Trophoblast cell (in vitro differentiated cells and primary cell): ENCODE data around the gene MAGI1.

Experiments
- DNase-seq, 2 donors: peaks; one replicate each; pipeline ENCODE4 v3.0.0-alpha.2; 2016
- H2AFZ ChIP-seq: 2 replicates; pipeline ENCODE4 v1.6.1; 2013; ENCODE audit warnings: low read length, moderate library complexity, mild to moderate bottlenecking; ENCODE audit not compliant: insufficient read depth, poor library complexity
- H2AK5ac ChIP-seq: 2 replicates; pipeline ENCODE4 v1.6.1; 2013; ENCODE audit warnings: mild to moderate bottlenecking, low read length
- H2BK120ac ChIP-seq: 2 replicates; pipeline ENCODE4 v1.6.1; 2013; ENCODE audit warnings: low read length, mild to moderate bottlenecking, moderate library complexity; ENCODE audit not compliant: insufficient read depth, poor library complexity
- H2BK12ac ChIP-seq: 2 replicates; pipeline ENCODE4 v1.6.1; 2013; ENCODE audit warnings: mild to moderate bottlenecking, low read length, moderate library complexity
- H2BK5ac ChIP-seq: 2 replicates; pipeline ENCODE4 v1.6.1; 2013; ENCODE audit warnings: low read length, low read depth, moderate library complexity, mild to moderate bottlenecking; ENCODE audit not compliant: poor library complexity
- H3K14ac ChIP-seq: 2 replicates; pipeline ENCODE4 v1.6.1; 2013; ENCODE audit warnings: mild to moderate bottlenecking, low read length
- H3K18ac ChIP-seq: 2 replicates; pipeline ENCODE4 v1.6.1; 2013; ENCODE audit warnings: mild to moderate bottlenecking, low read length
- H3K23ac ChIP-seq: 2 replicates; pipeline ENCODE4 v1.6.1; 2013; ENCODE audit warnings: low read length
- H3K27ac ChIP-seq: 2 replicates; pipeline ENCODE4 v1.5.1; 2013; ENCODE audit warnings: low read depth, mild to moderate bottlenecking, inconsistent platforms, low read length, moderate library complexity
- H3K27me3 ChIP-seq: 2 replicates; pipeline ENCODE4 v1.6.1; 2013; ENCODE audit warnings: inconsistent platforms, mild to moderate bottlenecking, low read length, moderate library complexity; ENCODE audit not compliant: insufficient read depth
- H3K36me3 ChIP-seq, 2 experiments: 1 replicate in 1 of 2; 2 replicates in 1 of 2; pipeline ENCODE4 v1.6.1; 2013; ENCODE audit warnings: low read length in 2 of 2, mild to moderate bottlenecking in 2 of 2, moderate library complexity in 1 of 2; ENCODE audit not compliant: insufficient read depth in 2 of 2, control insufficient read depth in 1 of 2
- H3K4ac ChIP-seq: 2 replicates; pipeline ENCODE4 v1.6.1; 2013; ENCODE audit warnings: low read depth, mild to moderate bottlenecking, low read length, moderate library complexity
- H3K4me1 ChIP-seq, 2 experiments: 1 replicate in 1 of 2; 2 replicates in 1 of 2; pipeline ENCODE4 v1.6.1; 2013; ENCODE audit warnings: low read length in 2 of 2, mild to moderate bottlenecking in 2 of 2, moderate library complexity in 1 of 2; ENCODE audit not compliant: insufficient read depth in 2 of 2, control insufficient read depth in 1 of 2
- H3K4me2 ChIP-seq: 2 replicates; pipeline ENCODE4 v1.6.1; 2013; ENCODE audit warnings: inconsistent platforms, mild to moderate bottlenecking, low read length, moderate library complexity
- H3K4me3 ChIP-seq: 2 replicates; pipeline ENCODE4 v1.5.1; 2013; ENCODE audit warnings: mild to moderate bottlenecking, low read depth, low read length, inconsistent platforms
- H3K79me1 ChIP-seq: one replicate; pipeline ENCODE4 v1.6.1; 2013; ENCODE audit warnings: low read length
- H3K79me2 ChIP-seq: 2 replicates; pipeline ENCODE4 v1.6.1; 2013; ENCODE audit warnings: low read length, mild to moderate bottlenecking; ENCODE audit not compliant: control insufficient read depth, insufficient read depth, poor library complexity
- H3K9ac ChIP-seq: 2 replicates; pipeline ENCODE4 v1.6.1; 2013; ENCODE audit warnings: mild to moderate bottlenecking, low read length
- H3K9me3 ChIP-seq: 2 replicates; pipeline ENCODE4 v1.6.1; 2013; ENCODE audit warnings: low read depth, mild to moderate bottlenecking, control low read depth, inconsistent platforms, low read length; ENCODE audit not compliant: insufficient read depth
- H4K12ac ChIP-seq: 2 replicates; pipeline ENCODE4 v1.6.1; 2013; ENCODE audit warnings: low read depth, mild to moderate bottlenecking, low read length, moderate library complexity
- H4K8ac ChIP-seq: 2 replicates; pipeline ENCODE4 v1.6.1; 2013; ENCODE audit warnings: low read depth, mild to moderate bottlenecking, low read length, moderate library complexity
- H4K91ac ChIP-seq: one replicate; pipeline ENCODE4 v1.6.1; 2013; ENCODE audit warnings: low read depth, mild to moderate bottlenecking, low read length, moderate library complexity
- WGBS: extraction: QIAGEN DNeasy Blood & Tissue Kit; methylation state at CpG from one replicate; pipeline ENCODE4 v1.1.7; 2013; ENCODE audit warnings: missing lambda C conversion rate; ENCODE audit not compliant: insufficient read length, insufficient coverage; ENCODE audit errors: extremely low coverage; 5-methylcytosine and 5-hydroxymethylcytosine counted together

The MAGI1 gene

DNA sequence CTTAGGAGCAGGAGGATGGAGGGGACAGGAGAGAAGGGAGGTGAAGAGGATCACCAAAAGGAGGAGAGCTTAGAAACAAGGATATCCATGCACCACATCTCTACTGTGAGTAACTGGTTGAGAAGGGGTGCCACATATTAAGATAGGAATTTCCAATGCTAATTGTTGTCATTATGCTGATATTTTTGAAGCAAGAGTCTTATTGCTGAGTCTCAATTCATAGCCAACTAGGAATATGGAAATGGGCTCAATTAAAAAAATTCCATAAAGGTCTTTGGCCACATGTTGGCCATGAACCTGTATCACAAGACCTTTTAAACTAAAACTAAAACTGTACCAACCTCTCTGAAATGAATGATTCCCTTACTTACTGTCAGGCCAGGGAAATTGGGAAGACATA, 642.6 kb downstream of the MAGI1 start:
- H3K14ac ChIP-seq, result no peak overlapping the region
- H3K23ac ChIP-seq, result no peak overlapping the region
- no peak overlapping the region for H4K8ac ChIP-seq
- no peak overlapping the region for H3K27ac ChIP-seq
- no peak overlapping the region for H4K12ac ChIP-seq
- no peak overlapping the region for H3K4ac ChIP-seq
- no peak overlapping the region for H3K9ac ChIP-seq
- no peak overlapping the region for H2BK120ac ChIP-seq
- H2BK5ac ChIP-seq, result no peak overlapping the region
- H3K79me1 ChIP-seq, result no peaks in the 10 kb centered on the region
- no peak overlapping the region for H2AK5ac ChIP-seq
- no peaks in the 10 kb centered on the region for H3K36me3 ChIP-seq
- no peak overlapping the region for H4K91ac ChIP-seq
- H2AFZ ChIP-seq, result no peak overlapping the region
- H3K4me2 ChIP-seq, result no peak overlapping the region
- no peak overlapping the region for H3K18ac ChIP-seq
- DNase-seq, result no peak
- H3K9me3 ChIP-seq, result no peaks in the 10 kb centered on the region
- no peak overlapping the region for H2BK12ac ChIP-seq
- H3K79me2 ChIP-seq, result no peaks in the 10 kb centered on the region
- H3K4me3 ChIP-seq, result no peak overlapping the region
- peaks cover 0 to 2% of the 10 kb centered on the region in 2 experiments for H3K4me1 ChIP-seq
- no peaks in the 10 kb centered on the region for H3K27me3 ChIP-seq

DNA sequence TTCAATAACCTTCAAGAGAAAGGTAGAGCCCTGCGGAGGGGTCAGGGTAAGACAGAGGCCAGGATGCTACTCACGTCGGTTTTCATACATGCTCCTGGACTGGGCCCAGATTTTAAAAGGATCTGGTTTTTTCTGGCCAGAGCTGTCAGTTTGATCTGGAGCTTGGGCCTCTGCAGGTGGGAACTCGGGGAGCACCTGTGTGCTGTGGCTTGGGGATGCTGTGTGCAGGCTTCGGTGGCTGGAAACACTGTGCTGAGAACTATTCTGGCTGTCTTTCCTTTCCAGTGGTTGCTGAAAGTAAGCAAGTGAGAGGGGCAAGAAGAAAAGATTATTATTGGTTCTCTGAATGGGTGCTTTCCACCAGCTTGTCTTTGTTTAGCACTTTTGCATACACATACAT, 647.6 kb downstream of the MAGI1 start:
- H3K27me3 ChIP-seq, result no peaks in the 10 kb centered on the region
- no peak overlapping the region for H3K4ac ChIP-seq
- no peak overlapping the region for H2AK5ac ChIP-seq
- no peaks in the 10 kb centered on the region for H3K9me3 ChIP-seq
- no peak overlapping the region for H4K91ac ChIP-seq
- H3K27ac ChIP-seq, result no peak overlapping the region
- H3K18ac ChIP-seq, result no peak overlapping the region
- no peak overlapping the region for H2BK12ac ChIP-seq
- DNase-seq, result no peak
- no peak overlapping the region for H2BK120ac ChIP-seq
- H2BK5ac ChIP-seq, result no peak overlapping the region
- no peaks in the 10 kb centered on the region for H3K79me1 ChIP-seq
- no peak overlapping the region for H4K12ac ChIP-seq
- no peak overlapping the region for H4K8ac ChIP-seq
- peaks cover 2 to 3% of the 10 kb centered on the region in 2 experiments for H3K36me3 ChIP-seq
- no peaks in the 10 kb centered on the region for H3K79me2 ChIP-seq
- no peaks in the 10 kb centered on the region for H3K4me1 ChIP-seq
- no CpG with 5 or more reads among the region's 5 CpGs for WGBS
- H3K23ac ChIP-seq, result no peak overlapping the region
- no peak overlapping the region for H2AFZ ChIP-seq
- no peak overlapping the region for H3K14ac ChIP-seq
- no peak overlapping the region for H3K9ac ChIP-seq
- H3K4me2 ChIP-seq, result no peak overlapping the region
- H3K4me3 ChIP-seq, result no peak overlapping the region

DNA sequence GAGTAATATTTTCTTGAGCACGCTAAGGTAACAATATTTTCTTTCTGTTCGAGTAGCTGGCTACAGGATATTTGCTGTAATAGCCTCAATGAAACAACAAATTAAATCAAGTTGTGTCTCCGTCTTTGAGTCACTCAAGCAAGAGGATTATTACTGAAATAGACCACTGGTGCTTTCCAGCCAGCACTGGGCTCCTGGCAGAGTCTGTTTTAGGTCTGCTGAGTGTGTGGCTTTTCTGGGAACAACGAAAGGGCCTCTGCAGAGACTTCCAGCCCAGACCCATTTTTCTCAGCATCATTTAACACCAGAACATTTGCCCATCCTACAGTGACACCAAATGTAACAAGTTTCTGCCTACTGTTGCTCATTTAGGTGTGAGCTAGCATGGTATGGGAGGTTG, 652.9 kb downstream of the MAGI1 start:
- Histone ChIP-seq H3K9me3 (no peaks in the 10 kb centered on the region), H3K4me2 (no peak overlapping the region), H3K18ac (no peak overlapping the region), H2BK120ac (no peak overlapping the region), H3K9ac (no peak overlapping the region), H3K4ac (no peak overlapping the region), H3K27me3 (no peaks in the 10 kb centered on the region), H3K36me3 (peaks cover 2 to 4% of the 10 kb centered on the region in 2 experiments), H2AFZ (no peak overlapping the region), H3K4me3 (no peak overlapping the region), H2BK12ac (no peak overlapping the region), H4K8ac (no peak overlapping the region), H3K4me1 (no peaks in the 10 kb centered on the region), H2BK5ac (no peak overlapping the region), H3K27ac (no peak overlapping the region), H4K91ac (no peak overlapping the region), H3K23ac (no peak overlapping the region), H3K79me1 (no peaks in the 10 kb centered on the region), H2AK5ac (no peak overlapping the region), H4K12ac (no peak overlapping the region), H3K14ac (no peak overlapping the region), H3K79me2 (no peaks in the 10 kb centered on the region)
- no CpG with 5 or more reads among the region's 4 CpGs for WGBS
- DNase-seq, result no peak

DNA sequence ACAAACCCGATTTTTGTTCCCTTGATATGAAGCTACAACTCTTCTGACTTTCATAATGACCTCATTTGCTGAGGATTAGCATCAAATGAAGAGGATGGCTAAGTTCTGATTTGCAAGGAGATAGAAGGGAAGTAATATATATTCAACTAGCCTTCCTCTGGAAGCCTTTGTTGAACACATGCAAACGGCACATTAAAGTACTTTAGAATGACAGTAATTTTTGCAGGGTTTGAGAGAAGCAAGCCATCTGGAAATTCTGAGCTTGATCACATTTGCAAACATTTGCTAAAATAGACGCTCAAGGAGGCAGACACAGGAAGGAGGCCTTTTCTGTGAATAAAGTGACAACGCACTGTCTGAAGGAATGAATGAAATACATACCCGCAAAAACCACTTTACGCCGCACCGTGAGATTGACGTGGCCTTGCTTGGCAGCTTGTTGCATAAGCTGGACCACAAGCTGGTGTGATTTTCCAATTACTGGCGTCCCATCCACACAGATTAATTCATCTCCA, 657.2 kb downstream of the MAGI1 start:
- Histone ChIP-seq H3K27ac (no peak overlapping the region), H3K9ac (no peak overlapping the region), H4K91ac (no peak overlapping the region), H3K23ac (no peak overlapping the region), H3K4ac (no peak overlapping the region), H2BK12ac (no peak overlapping the region), H3K79me2 (no peaks in the 10 kb centered on the region), H3K4me2 (no peak overlapping the region), H2BK120ac (no peak overlapping the region), H3K27me3 (no peaks in the 10 kb centered on the region), H3K4me3 (no peak overlapping the region), H3K14ac (no peak overlapping the region), H2AK5ac (no peak overlapping the region), H2AFZ (no peak overlapping the region), H3K9me3 (peaks cover 4% of the 10 kb centered on the region), H4K12ac (no peak overlapping the region), H2BK5ac (no peak overlapping the region), H4K8ac (no peak overlapping the region), H3K36me3 (peaks cover 5 to 7% of the 10 kb centered on the region in 2 experiments), H3K4me1 (no peaks in the 10 kb centered on the region), H3K18ac (no peak overlapping the region), H3K79me1 (no peaks in the 10 kb centered on the region)
- DNase-seq, result no peak
- WGBS, result no CpG with 5 or more reads among the region's 10 CpGs
